ENCODE results near the gene INS. TPM values are rescaled to one million over a fixed set of nuclear protein-coding genes. Genes with fewer than 3 reads are reported as not detected.
"Not testable (repeated sequence)": the region's sequence is repeated elsewhere in the genome, so short reads cannot be mapped to it uniquely, and the experiment has no call there.

INS gene
- total and polyA plus RNA-seq, 7 donors: 0.65 to 2.8 TPM; not detected in 5

- WGBS, 3 donors: 66 to 73% (median 70%) methylated on average over 14 to 15 of the region's 15 CpGs
- TF ChIP-seq CTCF (IDR thresholded peaks at IDR 0.05): no peak
- Histone ChIP-seq H3K27ac (no peak overlapping the region), H3K4me1 (no peaks in the 10 kb centered on the region), H3K27me3 (ENCODE audit: insufficient read depth in 3 of 3, low read length in 2 of 3) (peaks cover 0 to 56% (median 13%) of the 10 kb centered on the region in 3 donors), H3K9me3 (no peaks in the 10 kb centered on the region), H3K36me3 (ENCODE audit: insufficient read depth in 1 of 2, low read depth in 1 of 2) (no peaks in the 10 kb centered on the region), H3K4me3 (no peak overlapping the region)
- ATAC-seq (no peak), DNase-seq (no peak)
- intact Hi-C loops (cut with DNase I): no loop called here
Observed at GRCh38 chr11:2180347-2180746, 19.3 kb upstream of the INS start.

DNA sequence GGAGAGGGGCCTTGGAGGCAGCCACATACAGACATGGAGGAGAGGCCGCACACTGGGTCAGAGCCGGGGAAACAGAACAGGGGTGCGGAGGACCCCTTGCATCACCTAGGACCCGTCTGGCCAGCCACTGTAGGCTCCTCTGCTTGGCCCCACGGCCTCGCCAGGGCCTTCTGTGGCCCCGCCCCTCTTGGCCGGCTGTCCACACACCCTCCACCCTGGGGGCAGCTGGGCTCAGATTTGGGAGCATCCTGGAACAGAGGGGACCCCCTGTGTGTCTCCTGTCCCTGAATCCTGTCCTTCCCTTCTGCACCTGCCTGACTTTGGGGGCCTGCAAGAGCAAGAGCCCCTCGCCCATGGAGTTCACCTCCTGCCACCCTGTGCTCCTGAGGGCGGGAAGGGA, 18.5 kb upstream of the INS start:
- no peak for TF ChIP-seq CTCF (IDR thresholded peaks at IDR 0.05)
- Histone ChIP-seq H3K4me1 (no peaks in the 10 kb centered on the region), H3K36me3 (ENCODE audit: insufficient read depth in 1 of 2, low read depth in 1 of 2) (no peaks in the 10 kb centered on the region), H3K9me3 (no peaks in the 10 kb centered on the region), H3K27me3 (ENCODE audit: insufficient read depth in 3 of 3, low read length in 2 of 3) (peaks cover 0 to 47% (median 10%) of the 10 kb centered on the region in 3 donors), H3K27ac (no peak overlapping the region), H3K4me3 (no peak overlapping the region)
- WGBS, 3 donors: 71 to 80% (median 78%) methylated on average over 10 of the region's 10 CpGs
- intact Hi-C loops (cut with DNase I): no loop called here
- DNase-seq (no peak), ATAC-seq (no peak)

DNA sequence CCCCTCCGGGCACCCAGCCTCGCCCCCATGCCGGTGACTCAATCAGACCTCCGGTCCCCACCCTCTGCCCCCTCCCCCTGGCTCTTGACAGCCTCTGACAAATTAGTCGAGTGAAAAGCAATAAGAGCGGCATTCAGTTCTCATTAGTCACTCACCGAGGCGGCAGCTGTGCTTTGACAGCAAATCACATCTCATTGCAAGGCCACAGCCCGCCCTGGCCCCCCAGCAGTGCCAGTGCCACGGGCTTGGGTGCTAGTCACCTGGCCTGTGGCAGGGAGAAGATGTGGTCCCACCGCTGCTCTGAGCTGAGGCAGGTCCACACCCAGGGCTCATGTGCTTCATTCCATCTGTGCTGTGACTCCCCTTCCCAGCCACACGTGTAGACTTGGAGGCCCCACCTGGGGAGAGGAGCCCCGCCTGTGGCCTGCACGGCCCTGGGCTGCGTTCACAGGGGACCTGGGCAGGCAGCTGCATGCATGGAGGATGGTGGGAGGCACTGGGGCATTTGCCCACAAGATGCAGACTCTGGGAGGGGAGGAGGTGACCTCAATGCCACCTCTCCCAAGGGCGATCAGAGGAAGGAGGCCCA, 18.0 kb upstream of the INS start:
- H3K27me3 ChIP-seq (ENCODE audit: insufficient read depth in 3 of 3, low read length in 2 of 3): peaks cover 0 to 47% (median 10%) of the 10 kb centered on the region in 3 donors

DNA sequence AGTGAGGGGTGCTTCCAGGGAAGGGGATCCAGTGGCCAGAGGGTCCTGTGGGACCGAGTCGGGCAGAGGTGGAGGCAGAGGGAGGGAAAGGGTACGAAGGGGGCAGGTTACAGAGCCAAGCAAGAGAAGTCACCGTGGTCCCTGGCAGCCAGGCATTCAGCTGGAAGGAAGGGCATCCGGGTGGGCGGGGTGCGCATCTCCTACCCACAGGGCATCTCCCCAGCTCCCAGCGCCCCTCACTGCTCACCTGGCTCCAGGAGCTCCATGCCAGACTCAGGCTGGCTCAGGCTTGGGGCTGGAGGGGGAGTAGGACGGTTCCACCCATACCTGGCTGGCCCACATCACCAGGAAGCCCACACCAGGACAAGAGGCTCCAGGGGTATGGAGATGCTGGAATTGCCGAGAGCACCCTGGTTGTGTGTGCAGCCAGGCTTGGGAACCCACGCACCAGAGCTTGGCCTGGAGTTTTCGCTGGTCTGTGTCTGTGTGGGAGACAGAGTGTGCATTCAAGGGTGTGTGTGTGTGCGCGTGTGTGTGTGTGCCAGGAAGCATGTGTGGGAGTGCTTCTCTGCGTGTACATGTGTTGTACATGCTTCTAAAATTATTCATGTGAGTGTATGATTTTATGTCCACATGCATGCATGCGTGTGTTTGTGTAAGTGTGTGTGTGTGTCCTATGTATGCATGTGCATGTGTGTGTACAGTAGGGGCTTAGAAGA, 17.2 kb upstream of the INS start:
- H3K4me1 ChIP-seq; H3K4me3 ChIP-seq; H3K36me3 ChIP-seq (ENCODE audit: insufficient read depth in 1 of 2, low read depth in 1 of 2); ATAC-seq; intact Hi-C loops (cut with DNase I); H3K9me3 ChIP-seq; DNase-seq; H3K27ac ChIP-seq: not testable (repeated sequence)
- peaks cover 0 to 51% (median 10%) of the 10 kb centered on the region in 3 donors for H3K27me3 ChIP-seq (ENCODE audit: insufficient read depth in 3 of 3, low read length in 2 of 3)
- 71 to 79% (median 75%) methylated on average over 14 to 15 of the region's 16 CpGs for WGBS, 3 donors

More for the DNA sequence above, 18.0 kb upstream of the INS start:
- WGBS, 3 donors: 42 to 44% (median 43%) methylated on average over 15 to 16 of the region's 16 CpGs
- H3K27ac ChIP-seq: no peak overlapping the region
- no peaks in the 10 kb centered on the region for H3K9me3 ChIP-seq
- no peaks in the 10 kb centered on the region for H3K4me1 ChIP-seq
- ATAC-seq: peak in 1 of 4 donors; percentile 12
- intact Hi-C loops (cut with DNase I): no loop called here
- no peak overlapping the region for H3K4me3 ChIP-seq
- no peaks in the 10 kb centered on the region for H3K36me3 ChIP-seq (ENCODE audit: insufficient read depth in 1 of 2, low read depth in 1 of 2)
- DNase-seq: no peak
- TF ChIP-seq CTCF (IDR thresholded peaks at IDR 0.05): no peak

DNA sequence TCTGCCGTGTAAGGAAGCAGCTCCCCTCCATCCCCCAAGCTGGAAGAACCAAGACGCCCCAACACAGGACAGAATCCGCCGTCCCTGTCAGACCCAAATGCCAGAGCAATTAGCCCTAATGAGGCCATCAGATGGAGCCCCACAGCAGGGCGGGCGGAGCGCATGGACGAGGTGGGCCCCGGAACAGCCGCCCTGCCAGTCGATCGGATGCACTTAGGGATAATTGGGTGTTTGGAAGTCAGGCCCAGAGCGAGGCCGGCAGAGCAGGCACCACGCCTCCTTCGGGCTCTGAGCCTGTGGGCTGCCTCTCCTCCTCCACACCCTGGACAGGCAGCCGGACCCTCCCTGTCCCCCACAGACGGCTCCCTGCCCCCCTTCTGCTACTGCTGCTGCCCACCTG, 16.1 kb upstream of the INS start:
- TF ChIP-seq CTCF (IDR thresholded peaks at IDR 0.05): no peak
- H3K27me3 ChIP-seq (ENCODE audit: insufficient read depth in 3 of 3, low read length in 2 of 3): peaks cover 0 to 52% (median 13%) of the 10 kb centered on the region in 3 donors
- intact Hi-C loops (cut with DNase I): no loop called here
- H3K4me1 ChIP-seq: no peaks in the 10 kb centered on the region
- no peak overlapping the region for H3K27ac ChIP-seq
- DNase-seq (no peak), ATAC-seq (no peak)
- H3K36me3 ChIP-seq (ENCODE audit: insufficient read depth in 1 of 2, low read depth in 1 of 2): no peaks in the 10 kb centered on the region
- H3K9me3 ChIP-seq: no peaks in the 10 kb centered on the region
- 32 to 35% (median 35%) methylated on average over 13 to 18 of the region's 18 CpGs for WGBS, 3 donors
- no peak overlapping the region for H3K4me3 ChIP-seq

Data from psoas muscle (tissue), 8 donors.